ENCODE measurements around the gene KCTD14.
A peak's percentile ranks its signal among the peaks of the same experiment; 100 is the strongest.
"Not testable (repeated sequence)": the region's sequence is repeated elsewhere in the genome, so short reads cannot be mapped to it uniquely, and the experiment has no call there.

The KCTD14 gene

DNA sequence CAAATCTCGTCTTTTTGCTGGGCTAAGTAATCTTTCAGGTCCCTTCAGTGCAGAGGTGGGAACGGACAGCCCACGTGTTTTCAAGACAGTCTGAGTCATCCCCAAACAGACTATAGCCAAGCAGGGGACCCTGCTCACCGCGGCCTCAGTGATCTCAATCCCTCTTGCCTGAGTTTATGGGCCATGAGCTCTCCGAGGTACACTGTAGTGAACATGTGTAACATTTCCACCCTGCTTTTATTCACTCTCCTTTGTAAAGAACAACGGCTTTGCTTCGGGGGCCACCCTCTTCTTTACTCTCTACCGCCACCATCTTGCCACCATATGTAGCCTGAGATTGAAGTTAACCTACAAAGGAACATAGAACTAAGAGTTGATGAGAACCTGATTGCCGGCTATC lies 11.5 kb upstream of the KCTD14 start:
- TF ChIP-seq, protein P1, sequence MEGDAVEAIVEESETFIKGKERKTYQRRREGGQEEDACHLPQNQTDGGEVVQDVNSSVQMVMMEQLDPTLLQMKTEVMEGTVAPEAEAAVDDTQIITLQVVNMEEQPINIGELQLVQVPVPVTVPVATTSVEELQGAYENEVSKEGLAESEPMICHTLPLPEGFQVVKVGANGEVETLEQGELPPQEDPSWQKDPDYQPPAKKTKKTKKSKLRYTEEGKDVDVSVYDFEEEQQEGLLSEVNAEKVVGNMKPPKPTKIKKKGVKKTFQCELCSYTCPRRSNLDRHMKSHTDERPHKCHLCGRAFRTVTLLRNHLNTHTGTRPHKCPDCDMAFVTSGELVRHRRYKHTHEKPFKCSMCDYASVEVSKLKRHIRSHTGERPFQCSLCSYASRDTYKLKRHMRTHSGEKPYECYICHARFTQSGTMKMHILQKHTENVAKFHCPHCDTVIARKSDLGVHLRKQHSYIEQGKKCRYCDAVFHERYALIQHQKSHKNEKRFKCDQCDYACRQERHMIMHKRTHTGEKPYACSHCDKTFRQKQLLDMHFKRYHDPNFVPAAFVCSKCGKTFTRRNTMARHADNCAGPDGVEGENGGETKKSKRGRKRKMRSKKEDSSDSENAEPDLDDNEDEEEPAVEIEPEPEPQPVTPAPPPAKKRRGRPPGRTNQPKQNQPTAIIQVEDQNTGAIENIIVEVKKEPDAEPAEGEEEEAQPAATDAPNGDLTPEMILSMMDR (IDR thresholded peaks at IDR 0.05; ENCODE audit: borderline replicate concordance, control extremely low read depth, extremely low read depth, insufficient read depth, missing control alignments) = no peak
- DNase-seq (ENCODE audit: low spot score) = no peak
- in situ Hi-C loops (cut with MboI; ENCODE audit: low sequenced_read_pairs, unreplicated experiment) = no loop called here

- TF ChIP-seq, protein P1 (IDR thresholded peaks at IDR 0.05; ENCODE audit: borderline replicate concordance, control extremely low read depth, extremely low read depth, insufficient read depth, missing control alignments) = no peak
- in situ Hi-C loops (cut with MboI; ENCODE audit: low sequenced_read_pairs, unreplicated experiment) = no loop called here
- no peak for DNase-seq (ENCODE audit: low spot score)
Measured at GRCh38 chr11:78033040-78033439, 10.0 kb upstream of the KCTD14 start.

GRCh38 chr11:78032090-78032489 lies 9.0 kb upstream of the KCTD14 start:
- in situ Hi-C loops (cut with MboI; ENCODE audit: low sequenced_read_pairs, unreplicated experiment) = no loop called here
- TF ChIP-seq, protein P1 (IDR thresholded peaks at IDR 0.05; ENCODE audit: borderline replicate concordance, control extremely low read depth, extremely low read depth, insufficient read depth, missing control alignments) = no peak
- no peak for DNase-seq (ENCODE audit: low spot score)

DNA sequence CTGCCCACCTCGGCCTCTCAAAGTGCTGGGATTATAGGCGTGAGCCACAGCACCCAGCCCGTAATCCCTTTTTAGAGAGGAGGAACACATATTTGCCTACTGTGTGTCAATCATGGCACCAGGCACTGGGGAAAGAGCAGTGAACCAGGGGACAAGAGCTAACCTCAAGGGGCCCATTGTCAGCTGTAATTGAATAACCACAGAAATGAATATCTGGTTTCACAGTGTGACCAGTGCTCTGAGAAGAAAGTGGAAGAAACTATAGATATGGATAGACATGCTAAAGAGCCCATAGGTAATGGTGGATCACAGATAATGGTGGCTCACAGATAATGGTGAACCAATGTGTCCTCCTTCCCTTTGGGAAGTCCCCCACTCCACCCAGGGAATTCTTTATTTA lies 8.6 kb upstream of the KCTD14 start:
- TF ChIP-seq, protein P1 (IDR thresholded peaks at IDR 0.05; ENCODE audit: borderline replicate concordance, control extremely low read depth, extremely low read depth, insufficient read depth, missing control alignments) = no peak
- DNase-seq (ENCODE audit: low spot score) = peak; percentile 41
- in situ Hi-C loops (cut with MboI; ENCODE audit: low sequenced_read_pairs, unreplicated experiment) = no loop called here

DNA sequence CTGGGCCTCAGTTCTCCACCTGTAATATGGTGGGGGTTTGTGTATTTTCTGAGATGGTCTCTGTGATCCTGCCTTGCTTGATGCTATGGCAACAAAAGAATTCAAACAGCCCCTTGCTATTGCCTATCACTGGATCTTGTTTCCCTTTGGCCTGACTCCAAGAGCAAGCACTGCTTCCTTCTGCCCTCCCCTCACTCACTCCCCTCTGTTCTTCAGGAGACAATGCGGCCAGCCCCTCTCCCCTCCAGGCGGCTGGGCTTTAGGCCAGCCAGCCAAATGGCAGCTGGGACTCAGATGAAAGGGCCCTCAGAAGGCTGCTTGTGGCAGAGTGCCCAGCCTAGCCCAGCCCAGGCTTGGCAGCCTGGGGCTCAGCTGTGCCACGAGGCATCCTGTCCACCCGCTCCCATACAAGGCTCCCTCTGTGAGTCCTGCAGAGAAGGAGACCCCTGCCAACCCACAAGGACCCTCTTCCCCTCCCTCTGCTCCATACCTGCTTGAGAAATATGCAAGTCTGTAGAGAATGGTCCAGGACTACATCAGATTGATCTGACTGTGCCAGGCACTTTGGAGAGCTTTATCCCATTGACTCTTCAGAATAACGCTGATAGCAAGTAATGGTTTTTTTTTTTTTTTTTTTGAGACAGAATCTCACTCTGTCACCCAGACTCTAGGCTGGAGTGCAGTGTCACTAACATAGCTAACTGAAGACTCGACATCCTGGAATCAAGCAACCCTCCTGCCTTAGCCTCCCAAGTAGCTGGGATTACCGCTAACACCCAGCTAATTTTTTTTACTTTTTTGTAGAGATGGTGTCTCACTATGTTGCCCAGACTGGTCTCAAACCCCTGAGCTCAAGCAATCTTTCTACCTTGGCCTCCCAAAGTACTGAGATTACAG lies 7.6 kb upstream of the KCTD14 start:
- TF ChIP-seq, protein P1 (IDR thresholded peaks at IDR 0.05; ENCODE audit: borderline replicate concordance, control extremely low read depth, extremely low read depth, insufficient read depth, missing control alignments) = no peak
- no peak for DNase-seq (ENCODE audit: low spot score)
- in situ Hi-C loops (cut with MboI; ENCODE audit: low sequenced_read_pairs, unreplicated experiment) = no loop called here

GRCh38 chr11:78028423-78028822 lies 5.3 kb upstream of the KCTD14 start:
- DNase-seq (ENCODE audit: low spot score); in situ Hi-C loops (cut with MboI; ENCODE audit: low sequenced_read_pairs, unreplicated experiment): not testable (repeated sequence)

DNA sequence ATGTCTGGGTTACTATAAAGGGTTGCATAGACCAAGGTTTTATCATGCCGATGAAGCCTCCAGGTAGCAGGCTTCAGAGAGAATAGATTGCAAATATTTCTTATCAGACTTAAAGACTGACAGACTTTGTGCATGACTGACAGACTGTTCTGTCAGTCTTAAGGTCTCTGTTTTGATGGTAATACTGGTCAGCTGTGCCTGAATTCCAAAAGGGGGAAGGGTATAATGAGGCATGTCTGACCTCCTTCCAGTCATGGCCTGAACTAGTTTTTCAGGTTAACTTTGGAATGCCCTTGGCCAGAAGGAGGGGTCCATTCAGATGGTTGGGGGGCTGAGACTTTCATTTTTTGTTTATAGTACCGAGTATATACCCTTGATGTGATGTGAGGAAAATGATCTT lies 4.7 kb upstream of the KCTD14 start:
- in situ Hi-C loops (cut with MboI; ENCODE audit: low sequenced_read_pairs, unreplicated experiment) = no loop called here
- no peak for DNase-seq (ENCODE audit: low spot score)
- TF ChIP-seq, protein P1 (IDR thresholded peaks at IDR 0.05; ENCODE audit: borderline replicate concordance, control extremely low read depth, extremely low read depth, insufficient read depth, missing control alignments) = no peak
